GM11168 (cell line): ENCODE data around the gene TMEM39A.

ENCODE experiments used
- in situ Hi-C: fragments of 300-500 bp; cut with MboI; formaldehyde crosslinking; loops from one replicate; pipeline ENCODE4 v1.12.0; 2022; ENCODE audit warnings: low sequenced_read_pairs; ENCODE audit not compliant: unreplicated experiment

TMEM39A gene

GRCh38 chr3:119457246-119457645 lies 6.2 kb downstream of the TMEM39A start:
- in situ Hi-C loops, result no loop called here

- in situ Hi-C loops, result no loop called here
Measured at GRCh38 chr3:119456469-119456868, 6.9 kb downstream of the TMEM39A start.

- in situ Hi-C loops, result no loop called here
Measured at GRCh38 chr3:119453822-119454221, 9.6 kb downstream of the TMEM39A start.

- in situ Hi-C loops, result no loop called here
Measured at GRCh38 chr3:119444590-119444989, 18.8 kb downstream of the TMEM39A start.

- in situ Hi-C loops, result no loop called here
Measured at GRCh38 chr3:119443179-119443578, 20.2 kb downstream of the TMEM39A start.

- in situ Hi-C loops, result no loop called here
Measured at GRCh38 chr3:119437691-119438258, 25.6 kb downstream of the TMEM39A start.

- in situ Hi-C loops, result no loop called here
Measured at GRCh38 chr3:119436977-119437376, 26.4 kb downstream of the TMEM39A start.

- in situ Hi-C loops, result no loop called here
Measured at GRCh38 chr3:119434703-119435102, 28.7 kb downstream of the TMEM39A start.

- in situ Hi-C loops, result no loop called here
Measured at GRCh38 chr3:119433613-119434325, 29.6 kb downstream of the TMEM39A start.

GRCh38 chr3:119428538-119428937 lies 34.9 kb downstream of the TMEM39A start:
- in situ Hi-C loops, result no loop called here

- in situ Hi-C loops, result no loop called here
Measured at GRCh38 chr3:119427669-119428068, 35.7 kb downstream of the TMEM39A start.

- in situ Hi-C loops, result no loop called here
Measured at GRCh38 chr3:119420196-119420595, 43.2 kb downstream of the TMEM39A start.

- in situ Hi-C loops, result no loop called here
Measured at GRCh38 chr3:119418641-119419040, 44.8 kb downstream of the TMEM39A start.

GRCh38 chr3:119417771-119418512 lies 45.5 kb downstream of the TMEM39A start:
- in situ Hi-C loops, result no loop called here

GRCh38 chr3:119416873-119417272 lies 46.5 kb downstream of the TMEM39A start:
- in situ Hi-C loops, result no loop called here

- in situ Hi-C loops, result no loop called here
Measured at GRCh38 chr3:119413603-119414280, 49.7 kb downstream of the TMEM39A start.

- in situ Hi-C loops, result no loop called here
Measured at GRCh38 chr3:119409844-119410243, 53.6 kb downstream of the TMEM39A start.

GRCh38 chr3:119408243-119408950 lies 55.0 kb downstream of the TMEM39A start:
- in situ Hi-C loops, result no loop called here

- in situ Hi-C loops, result no loop called here
Measured at GRCh38 chr3:119405315-119405714, 58.1 kb downstream of the TMEM39A start.

- in situ Hi-C loops, result no loop called here
Measured at GRCh38 chr3:119403201-119403600, 60.2 kb downstream of the TMEM39A start.
